HepG2 (cell line): ENCODE data around the gene CLIC5. TPM values are rescaled to one million over a fixed set of nuclear protein-coding genes. Genes with fewer than 3 reads are reported as not detected.

Experiments
- ATAC-seq: fragments of 200-7000 bp; cut with Tn5 transposase; 3 replicates; pipeline ENCODE4 v1.9.1; 2020; ENCODE audit warnings: mild to moderate bottlenecking, moderate library complexity
- BruUV-seq: library from RNA; stranded (reverse); fragments of 400-500 nt; replicated peaks from 2 replicates; lab custom pipeline; 2021; lab: Mats Ljungman, UMichigan
- CTCF ChIA-PET: fragments of 300-600 bp; formaldehyde crosslinking; extraction: SDS; loops from one replicate; lab custom pipeline; 2021; ENCODE audit warnings: low total read pairs, inconsistent platforms, low intra/inter-chr PET ratio; lab: Yijun Ruan, JAX
- POLR2A ChIA-PET: fragments of 350-600 bp; sonication (Branson Sonifier 250); formaldehyde crosslinking; loops from one replicate; lab custom pipeline; 2020; ENCODE audit warnings: antibody characterized with exemption, inconsistent platforms; lab: Yijun Ruan, JAX
- DNase-seq: peaks from one replicate; pipeline ENCODE4 v3.0.0-alpha.2; 2015; ENCODE audit warnings: low spot score
- FAIRE-seq: peaks from 3 replicates; lab custom pipeline; 2011; peaks lifted over from hg19 to GRCh38; lab: Jason Lieb, UNC
- H2AFZ ChIP-seq: one replicate; pipeline ENCODE4 v1.6.1; 2011; ENCODE audit warnings: low read length, inconsistent platforms
- H3K27ac ChIP-seq: fragments of 300-600 bp; 3 replicates; pipeline ENCODE4 v1.8.0; 2011; ENCODE audit warnings: mixed run types, mild to moderate bottlenecking, mixed read lengths, low read length, inconsistent platforms; ENCODE audit not compliant: insufficient read depth; ENCODE audit errors: extremely low read length
- H3K27me3 ChIP-seq, 2 experiments: fragments of 200-600 bp in 1 of 2; 2 replicates in 1 of 2; 3 replicates in 1 of 2; pipeline versions ENCODE4 v1.6.0 to v1.8.0; 2011; ENCODE audit warnings: low read length in 2 of 2, mild to moderate bottlenecking in 2 of 2, moderate library complexity in 2 of 2, inconsistent platforms in 1 of 2; ENCODE audit not compliant: insufficient read depth in 2 of 2, control insufficient read depth in 1 of 2
- H3K36me3 ChIP-seq, 2 experiments: fragments of 200-600 bp in 1 of 2; replicated peaks in 1 of 2; 2 replicates in 1 of 2; 3 replicates in 1 of 2; pipeline versions ENCODE4 v1.5.1 to v1.8.0; 2011; ENCODE audit warnings: low read length in 2 of 2, inconsistent platforms in 1 of 2; ENCODE audit not compliant: insufficient read depth in 2 of 2, control insufficient read depth in 1 of 2
- H3K4me1 ChIP-seq: 2 replicates; pipeline ENCODE4 v1.5.1; 2012; ENCODE audit warnings: low read length, inconsistent platforms; ENCODE audit not compliant: insufficient read depth
- H3K4me2 ChIP-seq: 2 replicates; pipeline ENCODE4 v1.6.0; 2011; ENCODE audit warnings: low read depth, low read length, inconsistent platforms
- H3K4me3 ChIP-seq, 3 experiments: fragments of 200-600 bp in 1 of 3; sonication (generic), shearing (Covaris generic) in 1 of 3; replicated peaks in 1 of 3; 2 replicates each; pipeline ENCODE4 v1.5.1; 2011 to 2016; ENCODE audit warnings: low read length in 3 of 3, inconsistent platforms in 2 of 3, low read depth in 2 of 3, mild to moderate bottlenecking in 2 of 3, control low read depth in 1 of 3, mixed read lengths in 1 of 3; ENCODE audit not compliant: insufficient read depth in 1 of 3
- H3K79me2 ChIP-seq: one replicate; pipeline ENCODE4 v1.6.1; 2011; ENCODE audit warnings: low read length, inconsistent platforms; ENCODE audit not compliant: insufficient read depth
- H3K9ac ChIP-seq: 2 replicates; pipeline ENCODE4 v1.6.0; 2011; ENCODE audit warnings: mild to moderate bottlenecking, low read depth, low read length, inconsistent platforms; ENCODE audit not compliant: insufficient read depth
- H3K9me3 ChIP-seq: 2 replicates; pipeline ENCODE4 v1.5.1; 2012; ENCODE audit warnings: mild to moderate bottlenecking, low read length
- H4K20me1 ChIP-seq: 2 replicates; pipeline ENCODE4 v1.6.0; 2011; ENCODE audit warnings: inconsistent platforms, mild to moderate bottlenecking, low read length, moderate library complexity; ENCODE audit not compliant: insufficient read depth
- ARHGAP35 ChIP-seq: sonication (generic); formaldehyde crosslinking; IDR thresholded peaks from 2 replicates; pipeline ENCODE4 v1.9.0; 2022; ENCODE audit warnings: mild to moderate bottlenecking, inconsistent platforms, moderate library complexity, missing genetic modification reagents, borderline replicate concordance
- CREBL2 ChIP-seq: sonication (generic); formaldehyde crosslinking; IDR thresholded peaks from 2 replicates; pipeline ENCODE4 v1.8.1; 2023; ENCODE audit warnings: missing genetic modification reagents, mild to moderate bottlenecking, borderline replicate concordance
- GABPB1 ChIP-seq: IDR thresholded peaks from 2 replicates; pipeline ENCODE4 v1.6.1; 2016; ENCODE audit warnings: mild to moderate bottlenecking, missing genetic modification reagents, moderate library complexity, missing compliant biosample characterization
- HNRNPK ChIP-seq: fragments of 200-400 bp; formaldehyde crosslinking; IDR thresholded peaks from 2 replicates; pipeline ENCODE4 v1.6.1; 2018; ENCODE audit warnings: low read length, low read depth, moderate library complexity, mild to moderate bottlenecking; ENCODE audit not compliant: poor library complexity, severe bottlenecking
- TAF15 ChIP-seq: fragments of 200-400 bp; formaldehyde crosslinking; IDR thresholded peaks from one replicate; pipeline ENCODE4 v1.6.1; 2018; ENCODE audit warnings: mild to moderate bottlenecking, low read depth, low read length; ENCODE audit not compliant: poor library complexity, severe bottlenecking
- ZBTB49 ChIP-seq: sonication (generic); formaldehyde crosslinking; IDR thresholded peaks from 2 replicates; pipeline ENCODE4 v1.4.0; 2020; ENCODE audit warnings: missing genetic modification reagents, borderline replicate concordance
- ZNF121 ChIP-seq: sonication (generic); formaldehyde crosslinking; IDR thresholded peaks from 2 replicates; pipeline ENCODE4 v1.5.0; 2020; ENCODE audit warnings: mild to moderate bottlenecking, missing genetic modification reagents
- ZNF75D ChIP-seq: sonication (generic); formaldehyde crosslinking; IDR thresholded peaks from 2 replicates; pipeline ENCODE4 v1.8.1; 2023; ENCODE audit warnings: missing genetic modification reagents, mild to moderate bottlenecking, borderline replicate concordance
- ZNF761 ChIP-seq: sonication (generic); formaldehyde crosslinking; conservative IDR thresholded peaks from 2 replicates; pipeline ENCODE4 v1.4.0; 2020; ENCODE audit warnings: mild to moderate bottlenecking, missing genetic modification reagents
- ZNF773 ChIP-seq: sonication (generic); formaldehyde crosslinking; IDR thresholded peaks from 2 replicates; pipeline ENCODE4 v1.4.0; 2020; ENCODE audit warnings: missing genetic modification reagents, borderline replicate concordance
- WGBS: methylation state at CpG from one replicate; pipeline ENCODE4 v1.1.6; 2017; ENCODE audit warnings: low lambda C conversion rate; 5-methylcytosine and 5-hydroxymethylcytosine counted together
- in situ Hi-C: cut with HindIII; loops from 2 replicates; pipeline ENCODE4 v1.10.0; 2017; ENCODE audit warnings: low pct_unique_long_range_greater_than_20kb; ENCODE audit not compliant: extremely low pct_ligation_motif_present
- intact Hi-C: fragments of 100-400 bp; cut with micrococcal nuclease; formaldehyde crosslinking; loops from one replicate; pipeline ENCODE4 v1.10.0; 2022; ENCODE audit not compliant: unreplicated experiment
- polyA plus RNA-seq, 8 experiments: library from polyadenylated mRNA; depleted of rRNA in 3 of 8; stranded (reverse) in 7 of 8; unstranded in 1 of 8; fragments of >200 nt; fragmentation: Illumina TruSeq in 4 of 8; extraction: Trizol in 4 of 8; gene quantifications; 2 replicates each; pipeline versions ENCODE4 v1.2.1 to v1.2.3, GENCODE V29; 2011 to 2016; ENCODE audit warnings: low read depth in 4 of 8, missing spikeins in 1 of 8, mixed read lengths in 1 of 8; ENCODE audit not compliant: insufficient read depth in 1 of 8
- total RNA-seq, 5 experiments: library from RNA; depleted of rRNA; stranded (reverse); fragments of >200 nt; fragmentation: Illumina TruSeq; extraction: Trizol; gene quantifications; 2 replicates each; pipeline ENCODE4 v1.2.3, GENCODE V29; 2016; ENCODE audit warnings: low read depth in 1 of 5
- TF ChIP-seq, protein P1 (sequence below): sonication (generic); formaldehyde crosslinking; IDR thresholded peaks from 2 replicates; pipeline ENCODE4 v1.4.0; 2020; ENCODE audit warnings: missing genetic modification reagents
- TF ChIP-seq, protein P2 (sequence below): sonication (generic); formaldehyde crosslinking; conservative IDR thresholded peaks from 2 replicates; pipeline ENCODE4 v1.4.0; 2020; ENCODE audit warnings: missing genetic modification reagents

The CLIC5 gene
- total and polyA plus RNA-seq, 2 of the 13 experiments (the other 11 are each of a cell fraction or from before 2014, with no cell fraction given) = not detected

DNA sequence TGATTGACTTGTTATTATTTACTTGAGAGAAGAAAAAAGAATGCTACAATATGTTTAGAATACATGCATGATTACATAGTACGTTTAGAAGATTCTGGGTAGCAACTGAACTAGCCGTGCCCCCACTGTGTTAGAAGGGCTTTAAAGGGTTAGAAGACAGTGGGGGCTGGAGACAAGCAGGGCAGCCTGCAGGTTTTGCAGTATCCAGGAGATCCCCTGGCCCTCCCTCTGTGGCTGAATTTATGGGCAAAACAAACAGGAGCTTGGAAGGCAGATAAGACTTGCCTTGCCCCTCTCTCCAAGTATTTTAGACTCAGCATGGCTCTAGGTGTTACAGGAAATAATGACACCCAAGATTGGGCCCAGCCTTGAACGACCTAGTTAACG, 179.2 kb downstream of the CLIC5 start:
- Histone ChIP-seq H2AFZ (no peak overlapping the region), H3K36me3 (no peaks in the 10 kb centered on the region), H3K9me3 (no peaks in the 10 kb centered on the region), H3K27me3 (no peaks in the 10 kb centered on the region; a peak in 1 of 5 replicates), H3K4me2 (no peak overlapping the region), H3K79me2 (no peaks in the 10 kb centered on the region), H3K4me3 (no peak overlapping the region), H3K27ac (no peak overlapping the region), H3K4me1 (no peaks in the 10 kb centered on the region), H4K20me1 (no peaks in the 10 kb centered on the region), H3K9ac (no peak overlapping the region)
- ChIA-PET CTCF (no interaction called here), POLR2A (no interaction called here)
- in situ Hi-C loops (no loop called here), intact Hi-C loops (no loop called here)
- FAIRE-seq (no peak), ATAC-seq (no peak), DNase-seq (no peak)
- TF ChIP-seq ZNF761 (CRISPR knock-in tag) = no peak
- TF ChIP-seq, protein P1, sequence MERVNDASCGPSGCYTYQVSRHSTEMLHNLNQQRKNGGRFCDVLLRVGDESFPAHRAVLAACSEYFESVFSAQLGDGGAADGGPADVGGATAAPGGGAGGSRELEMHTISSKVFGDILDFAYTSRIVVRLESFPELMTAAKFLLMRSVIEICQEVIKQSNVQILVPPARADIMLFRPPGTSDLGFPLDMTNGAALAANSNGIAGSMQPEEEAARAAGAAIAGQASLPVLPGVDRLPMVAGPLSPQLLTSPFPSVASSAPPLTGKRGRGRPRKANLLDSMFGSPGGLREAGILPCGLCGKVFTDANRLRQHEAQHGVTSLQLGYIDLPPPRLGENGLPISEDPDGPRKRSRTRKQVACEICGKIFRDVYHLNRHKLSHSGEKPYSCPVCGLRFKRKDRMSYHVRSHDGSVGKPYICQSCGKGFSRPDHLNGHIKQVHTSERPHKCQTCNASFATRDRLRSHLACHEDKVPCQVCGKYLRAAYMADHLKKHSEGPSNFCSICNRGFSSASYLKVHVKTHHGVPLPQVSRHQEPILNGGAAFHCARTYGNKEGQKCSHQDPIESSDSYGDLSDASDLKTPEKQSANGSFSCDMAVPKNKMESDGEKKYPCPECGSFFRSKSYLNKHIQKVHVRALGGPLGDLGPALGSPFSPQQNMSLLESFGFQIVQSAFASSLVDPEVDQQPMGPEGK (CRISPR knock-in tag) = no peak
- TF ChIP-seq ARHGAP35 (CRISPR knock-in tag) = no peak
- no peak for TF ChIP-seq HNRNPK
- no peak for TF ChIP-seq GABPB1
- TF ChIP-seq ZNF75D = no peak
- TF ChIP-seq ZNF773 = no peak
- no peak for TF ChIP-seq ZNF121 (CRISPR knock-in tag)
- no peak for TF ChIP-seq ZBTB49 (CRISPR knock-in tag)
- TF ChIP-seq, protein P2, sequence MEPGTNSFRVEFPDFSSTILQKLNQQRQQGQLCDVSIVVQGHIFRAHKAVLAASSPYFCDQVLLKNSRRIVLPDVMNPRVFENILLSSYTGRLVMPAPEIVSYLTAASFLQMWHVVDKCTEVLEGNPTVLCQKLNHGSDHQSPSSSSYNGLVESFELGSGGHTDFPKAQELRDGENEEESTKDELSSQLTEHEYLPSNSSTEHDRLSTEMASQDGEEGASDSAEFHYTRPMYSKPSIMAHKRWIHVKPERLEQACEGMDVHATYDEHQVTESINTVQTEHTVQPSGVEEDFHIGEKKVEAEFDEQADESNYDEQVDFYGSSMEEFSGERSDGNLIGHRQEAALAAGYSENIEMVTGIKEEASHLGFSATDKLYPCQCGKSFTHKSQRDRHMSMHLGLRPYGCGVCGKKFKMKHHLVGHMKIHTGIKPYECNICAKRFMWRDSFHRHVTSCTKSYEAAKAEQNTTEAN (CRISPR knock-in tag) = no peak
- TF ChIP-seq CREBL2 = no peak
- no peak for TF ChIP-seq TAF15
- no TSS peak for BruUV-seq
- 4% methylated on average over 4 of the region's 4 CpGs for WGBS
